GM21619 (cell line): Measurements from ENCODE around the gene SLC39A12.

ENCODE experiments used
- ATAC-seq: cut with Tn5 transposase; IDR thresholded peaks from one replicate; pipeline ENCODE4 v1.9.1; 2021; ENCODE audit not compliant: unreplicated experiment

Gene SLC39A12

GRCh38 chr10:17961551-17962422 is 10.1 kb downstream of the SLC39A12 start:
- ATAC-seq, result no peak

GRCh38 chr10:17963431-17963830 is 11.7 kb downstream of the SLC39A12 start:
- ATAC-seq, result no peak

GRCh38 chr10:17965649-17966235 is 14.0 kb downstream of the SLC39A12 start:
- ATAC-seq, result no peak

GRCh38 chr10:17974505-17974904 is 22.8 kb downstream of the SLC39A12 start:
- ATAC-seq, result no peak

GRCh38 chr10:17980846-17981565 is 29.3 kb downstream of the SLC39A12 start:
- ATAC-seq, result no peak

- ATAC-seq, result no peak
These were observed 30.2 kb downstream of the SLC39A12 start for GRCh38 chr10:17981766-17982380.

- peak; percentile 75 for ATAC-seq
These were observed 32.3 kb downstream of the SLC39A12 start for GRCh38 chr10:17984056-17984455.

- no peak for ATAC-seq
These were observed 32.8 kb downstream of the SLC39A12 start for GRCh38 chr10:17984563-17984962.

GRCh38 chr10:17989908-17990767 is 38.4 kb downstream of the SLC39A12 start:
- peak; percentile 81 for ATAC-seq

GRCh38 chr10:17992266-17992665 is 40.5 kb downstream of the SLC39A12 start:
- no peak for ATAC-seq

- no peak for ATAC-seq
These were observed 41.6 kb downstream of the SLC39A12 start for GRCh38 chr10:17993361-17993760.

GRCh38 chr10:18000601-18001000 is 48.9 kb downstream of the SLC39A12 start:
- ATAC-seq, result no peak

GRCh38 chr10:18005445-18005780 is 53.7 kb downstream of the SLC39A12 start:
- no peak for ATAC-seq

GRCh38 chr10:18005781-18006456 is 54.2 kb downstream of the SLC39A12 start:
- ATAC-seq, result no peak

GRCh38 chr10:18008986-18009385 is 57.3 kb downstream of the SLC39A12 start:
- ATAC-seq, result no peak

- no peak for ATAC-seq
These were observed 58.3 kb downstream of the SLC39A12 start for GRCh38 chr10:18010050-18010449.

GRCh38 chr10:18020523-18020922 is 68.8 kb downstream of the SLC39A12 start:
- ATAC-seq, result no peak

- no peak for ATAC-seq
These were observed 70.2 kb downstream of the SLC39A12 start for GRCh38 chr10:18021725-18022480.
